ENCODE results near the gene HEXIM2. TPM values are rescaled to one million over a fixed set of nuclear protein-coding genes. Genes with fewer than 3 reads are reported as not detected.

HEXIM2 gene
- total and polyA plus RNA-seq, 2 of the 13 experiments (the other 11 are each of a cell fraction or from before 2014, with no cell fraction given) = 27.1 to 32.4 TPM

DNA sequence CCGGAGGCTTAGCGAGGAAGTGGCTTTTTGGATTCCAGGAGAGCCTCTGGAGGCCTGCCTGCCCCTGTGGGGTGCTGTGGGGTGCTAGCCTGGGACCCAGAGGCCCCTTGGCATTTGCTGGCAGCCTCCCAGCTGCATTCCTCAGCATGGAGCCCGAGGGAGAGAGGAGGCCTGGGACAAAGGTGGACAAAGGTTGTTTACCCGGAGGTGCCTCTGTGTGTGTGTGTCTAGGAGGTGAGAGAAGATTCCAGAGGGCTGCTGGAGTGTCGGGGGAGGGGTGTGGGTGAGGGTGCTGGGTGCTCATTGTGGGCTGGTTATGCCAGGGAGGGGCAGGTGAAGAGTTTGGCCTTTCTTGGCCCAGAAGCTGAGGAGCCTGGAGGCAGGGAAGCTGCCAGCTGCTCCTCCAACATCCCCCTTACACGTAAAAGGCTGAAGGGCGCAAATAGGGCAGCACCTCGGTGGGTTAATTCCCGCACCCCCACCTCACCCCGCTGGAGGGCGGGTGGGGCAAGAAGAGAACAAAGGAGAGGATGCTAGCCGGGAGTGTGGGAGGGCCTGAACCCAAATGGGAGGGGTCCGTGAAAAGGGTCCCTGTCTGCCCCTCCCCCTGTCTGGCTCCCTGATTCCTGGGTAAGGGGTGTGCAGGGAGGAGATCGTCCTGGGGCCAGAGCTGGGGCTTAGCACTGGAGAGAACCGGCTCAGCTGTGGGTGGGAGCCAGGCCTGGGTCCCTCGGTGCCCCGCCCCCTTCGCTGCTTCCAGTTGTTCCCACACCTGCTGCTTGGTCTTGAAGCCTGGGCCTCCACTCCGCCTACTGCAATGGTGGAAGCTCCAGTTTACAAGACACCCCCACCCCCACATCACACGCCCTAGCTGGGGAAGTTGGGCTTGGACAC, 9.9 kb downstream of the HEXIM2 start:
- FAIRE-seq = peak; percentile 98
- H3K36me3 ChIP-seq (replicated peaks in 1 of 2; ENCODE audit: control insufficient read depth in 1 of 2, insufficient read depth in 2 of 2, low read length in 2 of 2) = peaks cover 10 to 18% of the 10 kb centered on the region in 2 experiments
- H3K4me3 ChIP-seq (replicated peaks in 1 of 3; ENCODE audit: insufficient read depth in 1 of 3, low read depth in 2 of 3, low read length in 3 of 3) = peak overlapping the region; percentile 45 to 68 (median 53); a peak in 5 of 6 replicates
- H3K9me3 ChIP-seq (ENCODE audit: low read length) = no peaks in the 10 kb centered on the region
- no peak overlapping the region for H2AFZ ChIP-seq (ENCODE audit: low read length)
- ChIA-PET CTCF (ENCODE audit: low intra/inter-chr PET ratio, low total read pairs) (interaction anchor here (0.7 to 3.2 kb wide), 4 partner anchors 11 to 36 kb away, joined by 3 to 10 read pairs (median 4); partner anchors contain the start of genes ACBD4 and HEXIM1), POLR2A (interaction anchor here (0.5 to 24.3 kb wide), 17 partner anchors 12 to 1045 kb away, joined by 3 to 2487 read pairs (median 10); partner anchors contain the start of genes ACBD4, HEXIM1, HEXIM2 and MAP3K14)
- no peaks in the 10 kb centered on the region for H3K27me3 ChIP-seq (ENCODE audit: control insufficient read depth in 1 of 2, insufficient read depth in 2 of 2, low read length in 2 of 2)
- in situ Hi-C loops (cut with HindIII; ENCODE audit: extremely low pct_ligation_motif_present, low pct_unique_long_range_greater_than_20kb) (no loop called here), intact Hi-C loops (cut with micrococcal nuclease; ENCODE audit: unreplicated experiment) (loop anchor here (1.0 kb wide), 1 partner anchor 10 kb away; the partner anchor contains the start of gene HEXIM2)
- H3K9ac ChIP-seq (ENCODE audit: insufficient read depth, low read depth, low read length) = peak overlapping the region; percentile 93
- no TSS peak for BruUV-seq (replicated peaks)
- peak overlapping the region; percentile 100 for H3K4me2 ChIP-seq (ENCODE audit: low read depth, low read length)
- H4K20me1 ChIP-seq (ENCODE audit: insufficient read depth, low read length) = no peaks in the 10 kb centered on the region
- no peaks in the 10 kb centered on the region for H3K79me2 ChIP-seq (ENCODE audit: insufficient read depth, low read length)
- H3K4me1 ChIP-seq (ENCODE audit: insufficient read depth, low read length) = peaks cover 68% of the 10 kb centered on the region
- WGBS (ENCODE audit: low lambda C conversion rate) = 8% methylated on average over 19 of the region's 20 CpGs
- DNase-seq (ENCODE audit: low spot score) = peak; percentile 94
- H3K27ac ChIP-seq (ENCODE audit: extremely low read length, insufficient read depth, low read length) = peak overlapping the region; percentile 97
- peak; percentile 66 for ATAC-seq
- TF ChIP-seq RBM22 (optimal IDR thresholded peaks at IDR 0.05; ENCODE audit: low read length) (peak; percentile 58), PRMT3 (CRISPR knock-in tag; IDR thresholded peaks at IDR 0.05; ENCODE audit: borderline replicate concordance, low read depth) (0 out of 2 replicates have a peak, but pooled peaks have one; percentile 14), ZNF224 (CRISPR knock-in tag; IDR thresholded peaks at IDR 0.05) (0 out of 2 replicates have a peak, but pooled peaks have one; percentile 71), NFE2L1 (CRISPR knock-in tag; IDR thresholded peaks at IDR 0.05; ENCODE audit: borderline replicate concordance) (no peak), DMAP1 (CRISPR knock-in tag; IDR thresholded peaks at IDR 0.05) (peak; percentile 53), IRX3 (CRISPR knock-in tag; IDR thresholded peaks at IDR 0.05; ENCODE audit: borderline replicate concordance, low read depth) (peak; percentile 21; the same call in 1 of the 2 replicates), HHEX (CRISPR knock-in tag; IDR thresholded peaks at IDR 0.05) (no peak), SRF (IDR thresholded peaks at IDR 0.05; ENCODE audit: low read depth, low read length) (no peak), SRSF4 (IDR thresholded peaks at IDR 0.05; ENCODE audit: low read depth, low read length, poor library complexity, severe bottlenecking) (no peak), ASH2L (IDR thresholded peaks at IDR 0.05; ENCODE audit: insufficient read length, low read depth, low read length) (peak; percentile 85), ZKSCAN5 (CRISPR knock-in tag; IDR thresholded peaks at IDR 0.05) (peak; percentile 99), FOXC1 (CRISPR knock-in tag; IDR thresholded peaks at IDR 0.05; ENCODE audit: borderline replicate concordance) (peak; percentile 95)
- TF ChIP-seq, protein P1, sequence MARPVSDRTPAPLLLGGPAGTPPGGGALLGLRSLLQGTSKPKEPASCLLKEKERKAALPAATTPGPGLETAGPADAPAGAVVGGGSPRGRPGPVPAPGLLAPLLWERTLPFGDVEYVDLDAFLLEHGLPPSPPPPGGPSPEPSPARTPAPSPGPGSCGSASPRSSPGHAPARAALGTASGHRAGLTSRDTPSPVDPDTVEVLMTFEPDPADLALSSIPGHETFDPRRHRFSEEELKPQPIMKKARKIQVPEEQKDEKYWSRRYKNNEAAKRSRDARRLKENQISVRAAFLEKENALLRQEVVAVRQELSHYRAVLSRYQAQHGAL (CRISPR knock-in tag; IDR thresholded peaks at IDR 0.05; ENCODE audit: not compliant biosample characterization) = no peak
- TF ChIP-seq, protein P2, sequence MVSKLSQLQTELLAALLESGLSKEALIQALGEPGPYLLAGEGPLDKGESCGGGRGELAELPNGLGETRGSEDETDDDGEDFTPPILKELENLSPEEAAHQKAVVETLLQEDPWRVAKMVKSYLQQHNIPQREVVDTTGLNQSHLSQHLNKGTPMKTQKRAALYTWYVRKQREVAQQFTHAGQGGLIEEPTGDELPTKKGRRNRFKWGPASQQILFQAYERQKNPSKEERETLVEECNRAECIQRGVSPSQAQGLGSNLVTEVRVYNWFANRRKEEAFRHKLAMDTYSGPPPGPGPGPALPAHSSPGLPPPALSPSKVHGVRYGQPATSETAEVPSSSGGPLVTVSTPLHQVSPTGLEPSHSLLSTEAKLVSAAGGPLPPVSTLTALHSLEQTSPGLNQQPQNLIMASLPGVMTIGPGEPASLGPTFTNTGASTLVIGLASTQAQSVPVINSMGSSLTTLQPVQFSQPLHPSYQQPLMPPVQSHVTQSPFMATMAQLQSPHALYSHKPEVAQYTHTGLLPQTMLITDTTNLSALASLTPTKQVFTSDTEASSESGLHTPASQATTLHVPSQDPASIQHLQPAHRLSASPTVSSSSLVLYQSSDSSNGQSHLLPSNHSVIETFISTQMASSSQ (IDR thresholded peaks at IDR 0.05; ENCODE audit: low read depth) = peak; percentile 26; the same call in 1 of the 2 replicates
- TF ChIP-seq, protein P2 (CRISPR knock-in tag; IDR thresholded peaks at IDR 0.05; ENCODE audit: borderline replicate concordance) = peak; percentile 41; the same call in 1 of the 2 replicates
